NT2/D1 (cell line): Measurements from ENCODE around the gene EFCAB5.

Source experiments
- SUZ12 ChIP-seq: IDR thresholded peaks from 2 replicates; pipeline ENCODE4 v1.6.1; 2011; ENCODE audit not compliant: insufficient read length, insufficient read depth; ENCODE audit errors: extremely low read depth
- YY1 ChIP-seq: IDR thresholded peaks from 2 replicates; pipeline ENCODE4 v1.6.1; 2011; ENCODE audit not compliant: insufficient read length, insufficient read depth
- ZNF274 ChIP-seq: IDR thresholded peaks from 2 replicates; pipeline ENCODE4 v1.6.1; 2011; ENCODE audit warnings: mild to moderate bottlenecking, low read depth, low read length

- TF ChIP-seq SUZ12 (no peak), YY1 (no peak), ZNF274 (no peak)
These were observed 214.0 kb downstream of the EFCAB5 start for GRCh38 chr17:30155389-30155788.
